ENCODE results near the gene SEMA3F.

Gene SEMA3F

GRCh38 chr3:50150863-50151686 lies 4.0 kb upstream of the SEMA3F start:
- Mint-ChIP-seq H3K9me3 (no peaks in the 10 kb centered on the region), H3K27me3 (ENCODE audit: low read depth) (peaks cover 10% of the 10 kb centered on the region), H3K4me3 (peak overlapping the region in 2 of 3 experiments; percentile 22 to 60), H3K36me3 (ENCODE audit: low read depth) (no peaks in the 10 kb centered on the region), H3K4me1 (peaks cover 65% of the 10 kb centered on the region), H3K27ac (peak overlapping the region; percentile 58 to 95 (median 78))
- TF ChIP-seq, protein P1, sequence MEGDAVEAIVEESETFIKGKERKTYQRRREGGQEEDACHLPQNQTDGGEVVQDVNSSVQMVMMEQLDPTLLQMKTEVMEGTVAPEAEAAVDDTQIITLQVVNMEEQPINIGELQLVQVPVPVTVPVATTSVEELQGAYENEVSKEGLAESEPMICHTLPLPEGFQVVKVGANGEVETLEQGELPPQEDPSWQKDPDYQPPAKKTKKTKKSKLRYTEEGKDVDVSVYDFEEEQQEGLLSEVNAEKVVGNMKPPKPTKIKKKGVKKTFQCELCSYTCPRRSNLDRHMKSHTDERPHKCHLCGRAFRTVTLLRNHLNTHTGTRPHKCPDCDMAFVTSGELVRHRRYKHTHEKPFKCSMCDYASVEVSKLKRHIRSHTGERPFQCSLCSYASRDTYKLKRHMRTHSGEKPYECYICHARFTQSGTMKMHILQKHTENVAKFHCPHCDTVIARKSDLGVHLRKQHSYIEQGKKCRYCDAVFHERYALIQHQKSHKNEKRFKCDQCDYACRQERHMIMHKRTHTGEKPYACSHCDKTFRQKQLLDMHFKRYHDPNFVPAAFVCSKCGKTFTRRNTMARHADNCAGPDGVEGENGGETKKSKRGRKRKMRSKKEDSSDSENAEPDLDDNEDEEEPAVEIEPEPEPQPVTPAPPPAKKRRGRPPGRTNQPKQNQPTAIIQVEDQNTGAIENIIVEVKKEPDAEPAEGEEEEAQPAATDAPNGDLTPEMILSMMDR (IDR thresholded peaks at IDR 0.05; ENCODE audit: unreplicated experiment in 3 of 3): no peak

GRCh38 chr3:50151728-50152127 lies 3.4 kb upstream of the SEMA3F start:
- Mint-ChIP-seq H3K27ac (peak overlapping the region; percentile 57 to 95 (median 78)), H3K4me1 (peaks cover 64% of the 10 kb centered on the region), H3K36me3 (ENCODE audit: low read depth) (no peaks in the 10 kb centered on the region), H3K9me3 (no peaks in the 10 kb centered on the region), H3K27me3 (ENCODE audit: low read depth) (peaks cover 11% of the 10 kb centered on the region), H3K4me3 (peak overlapping the region in 1 of 3 experiments; percentile 22)
- TF ChIP-seq, protein P1 (IDR thresholded peaks at IDR 0.05; ENCODE audit: unreplicated experiment in 3 of 3): no peak

DNA sequence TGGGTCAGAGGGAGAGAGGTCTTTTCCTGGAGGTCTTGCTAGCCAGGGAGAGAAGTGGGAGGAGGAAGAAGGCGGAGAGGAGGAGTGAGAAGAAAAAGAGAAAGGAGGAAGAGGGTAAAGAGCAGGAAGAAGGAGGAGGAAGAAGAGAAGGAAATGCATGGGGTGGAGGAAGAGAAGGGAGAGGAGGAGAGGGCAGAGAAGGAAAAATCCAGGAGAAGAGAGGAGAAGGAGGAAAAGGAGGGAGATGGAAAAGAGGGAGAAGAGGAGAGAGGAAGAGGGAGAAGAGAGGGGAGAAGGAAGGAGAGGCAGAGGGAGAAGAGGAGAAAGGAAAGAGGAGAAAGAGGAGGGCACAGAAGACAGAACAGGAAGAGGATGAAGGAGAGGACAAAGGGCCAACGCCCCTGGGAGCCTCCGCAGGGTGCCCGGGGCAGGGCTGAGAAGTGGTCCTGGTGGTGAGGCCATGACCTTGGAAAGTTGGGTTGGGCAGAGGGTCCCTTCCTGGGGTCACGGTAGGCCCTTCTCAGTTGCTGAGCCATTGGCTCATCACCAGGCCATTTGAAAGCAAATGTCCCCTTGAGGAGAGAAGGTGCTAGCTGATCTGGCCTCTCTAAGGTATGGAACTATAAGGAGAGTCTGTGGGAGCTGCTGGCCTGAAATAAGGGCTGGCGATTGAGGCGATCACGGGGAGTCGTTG lies 1.2 kb upstream of the SEMA3F start:
- Mint-ChIP-seq H3K4me3 (peak overlapping the region; percentile 86 to 87 (median 87)), H3K36me3 (ENCODE audit: low read depth) (no peaks in the 10 kb centered on the region), H3K9me3 (no peaks in the 10 kb centered on the region), H3K27me3 (ENCODE audit: low read depth) (peaks cover 15% of the 10 kb centered on the region), H3K27ac (peak overlapping the region; percentile 16 to 84 (median 24)), H3K4me1 (peaks cover 63% of the 10 kb centered on the region)
- TF ChIP-seq, protein P1 (IDR thresholded peaks at IDR 0.05; ENCODE audit: unreplicated experiment in 3 of 3): no peak

DNA sequence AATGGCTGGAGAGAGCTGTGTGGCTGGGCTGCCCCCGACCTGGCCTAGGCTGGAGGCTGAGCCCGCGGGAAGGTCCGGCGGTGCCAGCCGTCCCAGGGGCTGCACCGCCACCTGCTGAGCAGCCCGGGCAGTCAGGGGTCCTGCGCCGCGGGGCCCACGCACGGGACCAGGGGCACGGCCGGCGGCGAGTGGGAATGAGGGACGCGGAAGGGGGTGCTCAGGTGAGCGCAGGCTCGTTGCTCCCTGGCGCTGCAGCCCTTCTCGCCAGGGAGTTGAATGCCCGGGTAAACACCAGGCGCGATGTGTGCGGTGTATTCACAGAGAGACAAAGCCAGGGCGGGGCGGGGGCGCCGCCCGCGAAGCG lies 666 bp upstream of the SEMA3F start:
- H3K4me3 Mint-ChIP-seq: peak overlapping the region; percentile 86 to 87 (median 87)
- H3K4me1 Mint-ChIP-seq: peaks cover 66% of the 10 kb centered on the region
- no peaks in the 10 kb centered on the region for H3K36me3 Mint-ChIP-seq (ENCODE audit: low read depth)
- H3K27me3 Mint-ChIP-seq (ENCODE audit: low read depth): peaks cover 15% of the 10 kb centered on the region
- H3K9me3 Mint-ChIP-seq: no peaks in the 10 kb centered on the region
- H3K27ac Mint-ChIP-seq: peak overlapping the region; percentile 16 to 84 (median 24)
- TF ChIP-seq, protein P1 (IDR thresholded peaks at IDR 0.05; ENCODE audit: unreplicated experiment in 3 of 3): peak; percentile 34 to 44 (median 38)

DNA sequence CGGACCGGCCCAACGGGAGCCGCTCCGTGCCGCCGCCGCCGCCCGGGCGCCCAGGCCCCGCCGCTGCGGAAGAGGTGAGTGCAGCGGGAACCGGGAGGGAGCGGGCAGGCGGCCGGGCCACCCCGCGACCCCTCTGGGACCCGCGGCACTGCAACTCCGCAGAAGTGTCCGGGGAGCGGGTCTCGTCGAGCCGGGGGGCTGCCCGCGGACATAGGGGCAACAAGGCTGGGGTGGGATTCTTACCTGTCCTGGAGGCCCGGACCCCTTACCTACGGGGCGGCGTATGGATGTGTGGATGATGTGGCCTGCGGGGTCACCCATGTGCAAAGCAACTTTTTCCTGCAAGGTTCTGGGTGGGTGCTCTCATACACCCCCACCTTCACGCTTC lies 361 bp downstream of the SEMA3F start:
- Mint-ChIP-seq H3K4me3 (peak overlapping the region; percentile 93 to 99 (median 96)), H3K36me3 (ENCODE audit: low read depth) (no peaks in the 10 kb centered on the region), H3K27ac (peak overlapping the region; percentile 84 to 97 (median 90)), H3K4me1 (peaks cover 66% of the 10 kb centered on the region), H3K9me3 (no peaks in the 10 kb centered on the region), H3K27me3 (ENCODE audit: low read depth) (peaks cover 15% of the 10 kb centered on the region)
- TF ChIP-seq, protein P1 (IDR thresholded peaks at IDR 0.05; ENCODE audit: unreplicated experiment in 3 of 3): no peak

Measured in nephron (organoid).